ACHN (cell line): Measurements from ENCODE around the gene GHRHR.

Experiments
- DNase-seq: peaks from one replicate; pipeline ENCODE4 v3.0.0-alpha.2; 2015
- in situ Hi-C: cut with HindIII; loops from 2 replicates; pipeline ENCODE4 v1.10.0; 2017; ENCODE audit warnings: low sequenced_read_pairs, low pct_ligation_motif_present, low pct_unique_long_range_greater_than_20kb

GHRHR gene

DNA sequence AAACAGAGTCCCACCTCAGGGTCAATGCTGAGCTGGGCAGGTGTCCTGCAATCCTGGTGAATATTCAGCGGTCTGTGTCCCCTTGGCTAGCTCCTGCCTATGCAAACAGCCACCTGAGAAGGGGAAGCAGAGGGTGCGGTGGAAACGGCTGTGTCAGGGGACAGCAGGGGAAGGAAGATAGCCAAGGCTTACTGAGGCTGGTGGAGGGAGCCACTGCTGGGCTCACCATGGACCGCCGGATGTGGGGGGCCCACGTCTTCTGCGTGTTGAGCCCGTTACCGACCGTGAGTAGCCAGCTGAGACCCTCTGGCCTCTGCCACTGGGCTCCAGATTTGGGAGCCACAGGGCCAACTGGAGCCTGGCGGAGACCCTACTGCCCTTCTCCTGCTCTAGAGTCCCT, at the start of gene GHRHR:
Gene GHRHR, plus strand, starts transcription at position 112 of the 400 bp plus-strand sequence. Its CDS starts 116 bp downstream, at position 228.
- in situ Hi-C loops = no loop called here
- no peak for DNase-seq

DNA sequence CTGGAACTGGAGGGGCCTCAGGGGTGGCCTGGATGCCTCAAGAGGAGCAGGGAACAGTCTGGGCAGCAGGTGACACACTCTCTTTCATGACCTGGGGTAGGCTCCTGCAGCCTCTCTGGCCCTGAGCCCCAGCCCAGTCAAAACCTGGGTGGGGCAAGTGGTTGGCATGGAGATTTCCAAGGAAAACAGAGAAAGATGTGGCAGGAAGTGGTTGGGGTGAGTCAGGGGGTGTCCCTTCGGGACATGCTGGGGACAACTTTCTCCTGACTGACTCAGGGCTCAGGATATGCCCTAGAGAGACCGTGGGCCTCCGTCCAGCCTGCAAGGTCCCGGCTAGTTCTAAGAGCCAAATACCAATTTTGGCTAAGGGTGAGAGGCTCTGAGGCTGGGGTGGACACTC, 49.2 kb upstream of the GHRHR start:
- in situ Hi-C loops = no loop called here
- peak; percentile 45 for DNase-seq

DNA sequence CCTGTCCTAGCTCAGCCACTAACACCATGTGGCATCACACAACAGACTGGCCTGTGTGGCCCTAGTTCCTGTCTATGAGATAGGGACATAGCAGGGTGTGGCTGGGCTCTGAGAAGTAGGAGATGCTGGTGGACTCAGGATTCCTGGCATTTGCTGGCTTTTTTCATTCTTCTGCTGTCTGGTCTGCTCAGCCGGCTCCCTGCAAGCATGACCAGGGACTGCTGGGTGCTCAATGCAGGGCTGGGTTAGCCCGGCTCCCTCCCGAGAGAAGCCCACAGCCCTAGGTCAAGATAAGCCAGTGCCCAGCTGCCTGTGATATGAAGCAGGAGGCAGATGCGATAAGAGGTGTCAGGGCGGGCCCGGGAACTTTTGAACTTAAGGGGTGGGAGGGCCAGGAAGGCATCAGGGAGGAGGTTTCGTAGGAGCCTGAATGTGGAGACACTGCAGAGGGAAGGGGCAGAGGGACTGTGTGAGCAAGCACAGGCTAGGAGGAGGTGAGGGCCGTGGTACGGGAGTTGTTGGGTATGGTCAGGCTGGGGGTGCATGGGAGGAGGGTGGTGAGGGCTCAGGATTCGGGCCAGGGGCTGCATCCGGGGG, 48.6 kb upstream of the GHRHR start:
- in situ Hi-C loops = no loop called here
- DNase-seq = no peak

DNA sequence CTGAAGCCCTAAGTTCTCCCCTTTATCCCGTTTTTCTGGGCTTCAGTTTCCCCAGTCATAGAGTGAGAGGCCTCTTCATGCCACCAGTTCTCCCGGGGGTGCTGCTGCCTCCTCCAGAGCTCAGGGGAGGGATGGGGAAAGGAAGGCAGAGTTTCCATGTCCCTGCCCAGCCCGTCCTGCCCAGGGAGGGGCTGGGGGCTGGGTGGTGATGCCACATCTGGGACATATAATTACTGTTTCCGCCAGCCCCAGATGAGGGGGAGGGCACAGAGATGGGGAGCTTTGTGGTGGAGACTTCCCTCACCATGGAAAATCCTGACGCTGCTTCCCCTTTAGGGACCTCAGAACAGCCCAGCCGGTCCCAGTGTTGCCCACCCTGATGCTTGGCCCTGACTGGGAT, 48.0 kb upstream of the GHRHR start:
- DNase-seq = no peak

DNA sequence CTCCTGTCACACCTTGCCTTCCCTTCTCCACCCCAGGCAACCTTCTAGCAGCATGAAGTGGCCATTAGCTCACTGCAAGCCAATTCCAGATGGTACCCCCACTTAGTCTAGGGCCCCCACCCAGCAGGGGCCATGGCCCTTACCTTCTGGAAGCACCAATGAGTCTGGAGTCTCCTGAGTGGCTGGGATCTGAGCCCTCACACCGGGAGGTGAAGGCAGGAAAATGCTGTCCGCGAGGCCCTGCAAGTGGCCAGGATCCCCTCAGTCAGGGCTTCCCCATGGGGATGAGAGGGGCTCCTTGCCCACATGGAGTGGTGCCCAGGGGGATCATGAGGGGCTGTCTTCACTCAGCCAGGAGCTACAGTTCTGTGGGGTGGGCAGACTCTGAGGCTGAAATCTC, 47.5 kb upstream of the GHRHR start:
- DNase-seq = no peak
- in situ Hi-C loops = no loop called here

More for the DNA sequence above, 48.0 kb upstream of the GHRHR start:
- in situ Hi-C loops = no loop called here

DNA sequence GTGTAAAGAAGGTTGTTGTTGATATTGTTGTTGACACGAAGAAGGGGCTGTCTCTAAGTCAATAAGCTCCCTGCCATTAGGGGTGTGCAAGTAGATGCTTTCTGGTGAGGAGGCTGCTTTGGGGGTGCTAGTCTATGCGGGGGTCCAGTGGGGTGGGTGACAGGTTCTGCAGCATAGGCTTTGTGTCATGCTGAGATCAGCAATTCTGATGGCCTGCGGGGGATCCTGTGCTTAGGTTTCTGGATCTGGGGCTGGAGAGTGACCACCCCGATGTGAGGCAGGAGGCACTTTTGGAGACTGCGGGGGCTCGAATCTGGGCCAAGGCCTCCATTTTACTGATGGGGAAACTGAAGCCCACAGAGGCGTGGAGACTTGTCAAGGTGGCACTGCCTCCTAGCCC, 47.0 kb upstream of the GHRHR start:
- no peak for DNase-seq
- in situ Hi-C loops = no loop called here

DNA sequence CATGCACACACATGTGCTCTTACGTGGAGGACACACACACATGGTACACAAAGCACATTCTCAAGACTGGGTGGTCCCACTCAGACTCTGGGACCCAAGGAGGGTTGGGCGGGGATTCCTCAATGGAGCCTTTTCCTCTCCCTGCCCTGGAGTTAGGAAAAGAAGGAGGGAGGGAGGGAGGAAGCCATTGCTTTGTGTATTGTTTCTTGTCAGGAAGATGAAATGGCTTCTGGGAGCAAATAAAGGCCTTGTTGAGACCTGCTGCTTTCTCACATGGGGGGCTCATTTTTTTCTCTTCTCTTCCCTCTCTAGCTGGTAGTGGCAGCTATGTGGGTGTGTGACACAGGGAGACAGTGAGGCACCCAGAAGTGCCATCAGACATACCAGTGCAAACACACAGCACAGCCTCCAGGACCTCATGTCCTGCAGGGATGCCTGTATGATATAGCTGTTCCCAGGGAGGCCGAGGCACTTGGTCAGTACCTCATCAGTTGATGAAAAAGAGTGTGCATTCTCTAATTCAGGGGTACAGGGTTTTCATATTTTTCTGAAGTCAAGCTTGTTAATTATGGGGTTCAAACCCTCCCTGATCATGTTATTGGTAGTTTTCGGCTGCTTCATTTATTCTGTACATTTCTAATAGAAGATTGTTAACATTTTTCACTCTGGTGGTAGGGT, 46.4 kb upstream of the GHRHR start:
- no peak for DNase-seq
- in situ Hi-C loops = no loop called here

DNA sequence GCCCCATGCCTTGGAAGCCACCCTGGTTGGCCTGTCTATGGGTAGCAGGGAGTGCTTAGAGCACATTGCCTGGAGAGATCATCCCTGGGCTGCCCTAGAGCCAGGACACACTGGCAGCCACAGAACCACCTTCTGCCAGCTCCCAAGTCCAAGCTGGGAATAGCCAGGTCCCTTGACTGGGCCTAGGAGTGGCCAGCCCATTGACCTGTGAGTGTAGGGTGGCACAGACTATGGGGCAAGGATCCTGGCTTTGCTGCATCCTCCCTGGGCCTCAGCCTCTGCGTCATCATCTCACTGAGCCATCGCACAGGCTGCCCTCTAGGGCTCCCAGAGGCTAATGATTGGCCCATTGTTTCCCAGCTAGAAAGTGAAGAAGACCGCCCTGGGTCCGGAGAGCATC, 45.1 kb upstream of the GHRHR start:
- in situ Hi-C loops = no loop called here
- DNase-seq = no peak

DNA sequence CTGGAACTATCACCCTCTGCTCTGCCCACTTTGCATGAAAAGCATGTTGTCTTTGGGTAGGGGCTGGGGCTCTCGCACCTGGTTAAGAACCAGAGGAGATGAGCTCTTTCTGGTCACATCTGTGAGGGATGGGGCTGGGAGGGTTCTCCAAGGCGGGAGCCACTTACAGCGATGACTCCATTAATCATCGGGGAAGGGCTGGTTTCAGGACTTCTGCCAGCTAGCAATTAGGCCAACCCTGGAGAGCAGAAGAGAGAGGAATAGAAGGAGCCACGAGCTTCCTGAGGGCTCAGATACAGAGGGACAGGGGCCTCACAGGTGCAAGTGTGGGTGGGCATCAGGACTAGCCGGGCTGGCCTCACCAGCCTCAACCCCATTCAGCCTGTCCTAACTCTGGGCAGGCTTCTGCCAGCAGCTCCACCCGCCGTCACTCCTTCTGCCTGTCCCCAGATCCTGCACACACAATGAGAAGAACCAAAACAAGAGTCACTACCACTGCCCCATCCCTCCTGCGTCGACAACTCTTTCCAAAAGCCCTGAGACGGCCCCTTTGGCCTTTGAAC, 43.7 kb upstream of the GHRHR start:
- DNase-seq = no peak
- in situ Hi-C loops = no loop called here

DNA sequence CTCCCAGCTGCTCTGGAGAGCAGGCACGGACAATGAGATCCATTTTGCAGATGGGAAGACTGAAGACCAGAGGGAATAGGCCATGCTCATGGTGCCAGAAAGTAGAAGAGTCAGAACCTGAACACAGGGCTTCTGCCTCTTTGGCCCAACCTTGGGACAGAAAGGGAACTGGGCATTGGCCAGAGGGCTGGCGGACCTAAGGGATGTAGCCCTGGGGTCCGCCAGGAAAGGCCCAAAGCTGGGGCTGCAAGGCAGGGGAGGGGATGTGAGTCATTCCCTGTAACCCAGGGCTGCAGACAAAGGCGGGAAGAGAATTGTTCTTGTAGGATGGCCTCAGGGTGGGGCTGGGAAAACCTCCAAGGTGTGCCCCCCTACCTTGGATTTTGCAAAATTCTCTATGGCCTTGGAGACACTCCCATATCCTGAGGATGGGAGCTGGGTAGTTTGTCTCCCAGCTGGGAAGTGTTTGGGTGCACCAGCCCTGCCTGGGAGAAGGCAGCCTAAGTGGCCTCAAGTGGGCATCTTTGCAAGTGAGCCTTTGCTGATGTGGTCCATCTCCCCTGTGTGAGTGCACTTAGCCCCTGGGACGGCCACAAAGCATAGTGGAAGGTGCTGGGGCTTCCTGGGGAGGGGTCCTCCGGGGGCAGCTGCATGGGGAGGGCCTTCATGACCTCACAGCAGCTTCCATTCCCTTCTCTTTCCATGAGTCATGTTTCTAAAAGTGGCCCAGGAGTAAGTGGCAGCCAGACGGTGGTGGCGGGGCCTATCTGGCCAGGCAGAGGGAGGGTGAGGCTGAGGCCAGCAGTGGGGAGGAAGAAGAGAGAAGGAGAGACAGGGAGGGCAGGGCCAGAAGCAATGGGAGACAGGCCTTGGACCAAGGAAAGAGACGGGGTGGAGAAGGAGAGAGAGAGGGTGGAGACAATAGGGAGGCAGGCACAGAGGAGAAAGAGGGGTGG, 42.9 kb upstream of the GHRHR start:
- in situ Hi-C loops = no loop called here
- DNase-seq = no peak

DNA sequence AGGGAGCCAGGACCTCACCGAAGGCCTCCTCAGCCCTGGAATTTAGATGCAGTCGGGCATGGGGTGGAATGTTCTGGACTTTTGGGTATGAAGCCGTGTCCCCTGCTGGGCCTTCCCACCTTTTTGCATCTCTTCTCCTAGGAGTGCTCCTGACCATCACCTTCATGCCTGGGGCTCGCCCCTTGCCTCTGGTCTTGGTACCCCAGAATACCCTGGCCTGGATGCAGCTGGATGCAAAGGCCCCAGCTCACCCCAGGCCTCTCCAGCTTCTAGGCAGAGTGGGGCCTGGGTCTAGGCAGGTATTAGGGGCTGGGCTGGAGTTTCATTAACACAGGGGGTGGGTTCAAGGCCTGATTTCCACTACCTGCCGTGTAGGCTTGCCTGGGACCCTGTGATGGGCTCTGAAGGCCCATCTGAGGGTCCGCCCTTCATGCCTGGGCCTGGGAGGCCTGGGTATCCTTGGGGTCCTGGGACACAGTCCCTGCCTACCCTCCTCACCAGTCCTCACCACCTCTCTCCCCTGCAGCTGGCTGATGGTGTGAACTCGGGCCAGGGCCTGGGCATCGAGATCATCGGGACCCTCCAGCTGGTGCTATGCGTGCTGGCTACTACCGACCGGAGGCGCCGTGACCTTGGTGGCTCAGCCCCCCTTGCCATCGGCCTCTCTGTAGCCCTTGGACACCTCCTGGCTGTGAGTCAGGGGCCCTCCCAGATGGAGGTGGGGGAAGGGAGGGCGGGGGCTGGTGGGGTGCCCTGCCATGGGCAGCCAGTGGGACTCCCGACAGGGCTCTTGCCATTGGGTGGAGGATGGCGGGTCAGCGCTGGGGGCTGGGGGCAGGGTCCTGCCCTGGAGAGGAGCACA, 42.0 kb upstream of the GHRHR start:
- in situ Hi-C loops = no loop called here
- no peak for DNase-seq

DNA sequence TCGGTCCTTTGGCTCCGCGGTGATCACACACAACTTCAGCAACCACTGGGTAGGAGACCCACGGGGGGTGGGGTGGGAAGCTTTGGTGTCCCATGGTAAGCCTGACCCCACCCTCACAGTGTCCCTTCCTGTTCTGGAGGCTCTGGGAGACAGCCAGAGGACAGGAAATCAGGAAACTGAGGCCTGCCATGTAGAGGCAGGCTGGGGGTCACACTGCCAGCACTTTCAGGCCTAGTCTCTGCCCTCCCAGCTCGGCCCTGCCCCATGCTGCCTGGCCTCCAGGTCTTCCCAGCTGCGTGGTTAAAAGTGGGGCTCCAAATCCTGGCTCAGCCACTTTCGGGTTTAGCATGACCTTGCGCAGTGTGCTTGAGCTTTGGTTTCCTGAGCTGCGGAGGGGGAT, 41.2 kb upstream of the GHRHR start:
- in situ Hi-C loops = no loop called here
- no peak for DNase-seq

DNA sequence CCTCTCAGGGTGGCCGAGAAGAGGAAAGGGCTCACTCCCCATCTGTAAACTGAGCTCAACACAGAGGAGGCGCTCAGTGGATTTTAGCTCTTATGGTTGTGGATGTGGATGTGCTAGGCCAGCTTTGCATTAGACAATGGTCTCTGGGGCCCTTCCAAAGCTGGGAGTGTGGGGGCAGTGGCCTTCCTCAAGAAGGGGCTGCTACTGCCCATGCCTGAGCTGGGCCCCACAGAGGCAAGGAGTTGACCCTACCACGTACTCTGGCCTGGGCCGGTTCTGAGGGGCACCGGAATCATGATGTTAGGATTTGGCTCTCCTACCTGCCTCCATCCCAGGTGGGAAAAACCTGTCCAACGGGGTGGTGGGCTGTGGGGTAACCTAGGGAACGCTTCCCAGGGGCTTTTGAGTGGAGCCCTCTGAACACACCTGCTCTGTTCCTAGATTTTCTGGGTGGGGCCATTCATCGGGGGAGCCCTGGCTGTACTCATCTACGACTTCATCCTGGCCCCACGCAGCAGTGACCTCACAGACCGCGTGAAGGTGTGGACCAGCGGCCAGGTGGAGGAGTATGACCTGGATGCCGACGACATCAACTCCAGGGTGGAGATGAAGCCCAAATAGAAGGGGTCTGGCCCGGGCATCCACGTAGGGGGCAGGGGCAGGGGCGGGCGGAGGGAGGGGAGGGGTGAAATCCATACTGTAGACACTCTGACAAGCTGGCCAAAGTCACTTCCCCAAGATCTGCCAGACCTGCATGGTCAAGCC, 40.6 kb upstream of the GHRHR start:
- in situ Hi-C loops = no loop called here
- no peak for DNase-seq

DNA sequence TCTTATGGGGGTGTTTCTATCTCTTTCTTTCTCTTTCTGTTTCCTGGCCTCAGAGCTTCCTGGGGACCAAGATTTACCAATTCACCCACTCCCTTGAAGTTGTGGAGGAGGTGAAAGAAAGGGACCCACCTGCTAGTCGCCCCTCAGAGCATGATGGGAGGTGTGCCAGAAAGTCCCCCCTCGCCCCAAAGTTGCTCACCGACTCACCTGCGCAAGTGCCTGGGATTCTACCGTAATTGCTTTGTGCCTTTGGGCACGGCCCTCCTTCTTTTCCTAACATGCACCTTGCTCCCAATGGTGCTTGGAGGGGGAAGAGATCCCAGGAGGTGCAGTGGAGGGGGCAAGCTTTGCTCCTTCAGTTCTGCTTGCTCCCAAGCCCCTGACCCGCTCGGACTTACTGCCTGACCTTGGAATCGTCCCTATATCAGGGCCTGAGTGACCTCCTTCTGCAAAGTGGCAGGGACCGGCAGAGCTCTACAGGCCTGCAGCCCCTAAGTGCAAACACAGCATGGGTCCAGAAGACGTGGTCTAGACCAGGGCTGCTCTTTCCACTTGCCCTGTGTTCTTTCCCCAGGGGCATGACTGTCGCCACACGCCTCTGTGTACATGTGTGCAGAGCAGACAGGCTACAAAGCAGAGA, 39.9 kb upstream of the GHRHR start:
- in situ Hi-C loops = no loop called here
- no peak for DNase-seq

DNA sequence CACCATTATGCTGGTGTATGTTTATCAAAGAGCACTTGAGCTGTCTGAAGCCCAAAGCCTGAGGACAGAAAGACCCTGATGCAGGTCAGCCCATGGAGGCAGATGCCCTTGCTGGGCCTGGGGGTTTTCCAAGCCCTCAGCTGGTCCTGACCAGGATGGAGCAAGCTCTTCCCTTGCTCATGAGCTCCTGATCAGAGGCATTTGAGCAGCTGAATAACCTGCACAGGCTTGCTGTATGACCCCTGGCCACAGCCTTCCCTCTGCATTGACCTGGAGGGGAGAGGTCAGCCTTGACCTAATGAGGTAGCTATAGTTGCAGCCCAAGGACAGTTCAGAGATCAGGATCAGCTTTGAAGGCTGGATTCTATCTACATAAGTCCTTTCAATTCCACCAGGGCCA, 39.1 kb upstream of the GHRHR start:
- DNase-seq = no peak
- in situ Hi-C loops = no loop called here

DNA sequence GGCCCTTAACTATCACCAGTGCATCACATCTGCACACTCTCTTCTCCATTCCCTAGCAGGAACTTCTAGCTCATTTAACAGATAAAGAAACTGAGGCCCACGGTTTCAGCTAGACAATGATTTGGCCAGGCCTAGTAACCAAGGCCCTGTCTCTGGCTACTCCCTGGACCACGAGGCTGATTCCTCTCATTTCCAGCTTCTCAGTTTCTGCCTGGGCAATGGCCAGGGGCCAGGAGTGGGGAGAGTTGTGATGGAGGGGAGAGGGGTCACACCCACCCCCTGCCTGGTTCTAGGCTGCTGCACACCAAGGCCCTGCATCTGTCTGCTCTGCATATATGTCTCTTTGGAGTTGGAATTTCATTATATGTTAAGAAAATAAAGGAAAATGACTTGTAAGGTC, 38.6 kb upstream of the GHRHR start:
- in situ Hi-C loops = no loop called here
- DNase-seq = no peak

DNA sequence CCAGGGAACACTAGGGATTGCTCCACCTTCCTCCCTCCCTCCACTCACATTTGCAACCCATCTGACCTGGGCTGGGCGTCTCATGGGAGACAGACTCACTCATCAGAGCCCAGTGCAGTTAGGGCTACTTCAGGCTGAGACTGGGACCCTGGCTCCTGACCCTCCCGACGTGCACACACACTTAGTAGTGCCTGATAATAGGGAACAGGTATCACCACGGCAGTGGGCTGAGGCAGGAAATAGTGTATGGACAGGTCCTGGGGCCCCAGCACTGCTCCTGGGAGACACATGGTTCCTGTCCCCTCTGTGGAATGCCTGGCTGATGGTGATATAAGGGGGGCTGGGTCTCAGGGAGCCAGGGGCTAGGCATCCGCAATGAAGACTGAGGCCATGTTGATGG, 37.8 kb upstream of the GHRHR start:
- in situ Hi-C loops = no loop called here
- no peak for DNase-seq
